ENCODE measurements around the gene WWTR1.
A peak's percentile ranks its signal among the peaks of the same experiment; 100 is the strongest.

The WWTR1 gene

DNA sequence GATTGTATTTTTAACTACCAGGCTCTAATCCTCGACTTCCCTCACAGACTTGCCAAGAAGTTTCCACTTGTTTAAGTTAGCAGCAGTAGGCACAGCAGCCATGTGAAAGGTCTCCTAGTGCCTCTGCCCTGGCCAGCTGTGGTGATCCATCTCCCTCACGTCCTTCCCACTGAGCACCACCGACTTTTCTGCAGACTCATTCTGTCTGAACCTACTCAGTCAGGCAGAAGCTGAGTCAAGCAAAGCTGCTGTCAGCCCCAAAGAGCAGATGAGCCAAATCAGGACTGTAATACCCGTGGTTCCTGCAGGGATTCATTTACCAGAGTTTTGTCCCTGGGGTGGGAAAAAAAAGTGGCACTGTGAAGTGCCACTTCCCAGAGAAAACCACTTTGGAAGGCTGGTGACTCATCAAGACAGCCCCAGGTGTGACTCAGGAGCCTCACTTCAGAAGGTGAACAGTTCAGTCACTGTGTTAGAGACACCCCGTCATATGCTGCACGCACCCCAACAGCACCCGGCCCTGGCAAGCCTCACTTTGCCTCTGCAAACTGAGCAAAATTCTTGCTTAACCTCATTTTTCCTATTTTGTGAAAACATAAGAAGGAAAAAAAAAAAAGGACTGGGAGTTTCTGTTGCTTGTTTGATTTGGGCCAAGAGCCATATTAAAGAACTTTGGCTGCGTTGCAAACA is 76.0 kb downstream of the WWTR1 start:
- H3K27ac Mint-ChIP-seq, result no peak overlapping the region
- peaks cover 10% of the 10 kb centered on the region for H3K27me3 Mint-ChIP-seq
- no peak for DNase-seq
- H3K4me3 Mint-ChIP-seq, result no peak overlapping the region
- peaks cover 16% of the 10 kb centered on the region for H3K4me1 Mint-ChIP-seq
- H3K36me3 Mint-ChIP-seq (ENCODE audit: low read depth), result no peaks in the 10 kb centered on the region
- no peaks in the 10 kb centered on the region for H3K9me3 Mint-ChIP-seq
- ATAC-seq, result no peak

DNA sequence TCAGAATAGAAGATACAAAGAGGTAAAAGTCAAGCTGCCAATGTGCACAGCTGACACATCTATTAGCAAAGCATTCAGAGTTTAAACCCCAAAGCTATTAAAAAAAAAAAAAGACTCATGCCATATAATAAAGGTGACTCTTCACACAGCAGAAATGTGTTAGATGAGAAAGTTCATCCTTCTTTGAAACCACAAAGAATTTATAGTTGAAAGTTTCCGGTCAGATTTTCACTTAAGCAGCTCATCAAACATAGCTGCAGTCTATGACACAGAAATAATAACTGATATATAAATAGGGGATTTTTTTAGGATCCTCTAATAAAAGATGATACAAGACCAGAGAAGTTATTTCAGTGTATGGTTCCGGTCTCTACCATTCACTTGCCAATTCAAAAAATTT is 76.6 kb downstream of the WWTR1 start:
- Mint-ChIP-seq H3K4me1 (peaks cover 21% of the 10 kb centered on the region), H3K27ac (no peak overlapping the region), H3K27me3 (peaks cover 10% of the 10 kb centered on the region), H3K4me3 (no peak overlapping the region), H3K36me3 (ENCODE audit: low read depth) (no peaks in the 10 kb centered on the region), H3K9me3 (no peaks in the 10 kb centered on the region)
- ATAC-seq (no peak), DNase-seq (no peak)

DNA sequence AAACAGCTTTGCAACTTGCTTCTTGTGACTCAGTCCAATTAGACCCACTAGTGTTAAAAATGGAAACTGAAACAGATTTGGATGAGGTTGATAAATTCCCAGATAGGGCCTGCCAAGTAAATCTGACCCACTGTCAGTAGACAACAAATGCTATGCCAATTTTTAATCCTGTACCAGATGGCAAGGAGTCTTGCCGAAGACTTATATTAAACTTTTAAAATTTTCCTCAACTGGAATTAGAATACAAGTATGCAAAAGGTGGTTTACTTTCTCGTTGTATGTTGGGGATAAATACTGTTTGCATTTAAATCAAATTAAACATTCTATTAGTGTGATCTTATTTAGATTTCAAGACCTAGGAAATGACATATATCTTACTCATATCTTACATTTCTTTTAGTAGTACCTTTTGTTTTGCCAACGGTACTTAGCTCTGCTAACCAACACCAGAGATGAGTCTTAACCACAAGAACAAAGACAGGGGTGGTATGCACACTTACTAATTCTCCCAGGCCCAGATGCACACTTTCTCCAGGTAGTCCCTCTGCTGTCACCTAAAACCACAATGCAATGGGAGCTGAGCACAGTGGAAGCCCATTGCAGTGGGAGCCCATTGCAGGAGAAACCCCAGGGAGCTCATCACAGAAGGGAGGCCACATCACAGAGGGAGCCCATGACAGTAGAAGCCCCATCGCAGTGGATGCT is 77.8 kb downstream of the WWTR1 start:
- H3K27me3 Mint-ChIP-seq, result peaks cover 10% of the 10 kb centered on the region
- no peak overlapping the region for H3K27ac Mint-ChIP-seq
- ATAC-seq (peak; percentile 79), DNase-seq (no peak)
- H3K4me3 Mint-ChIP-seq, result no peak overlapping the region
- H3K9me3 Mint-ChIP-seq, result no peaks in the 10 kb centered on the region
- H3K4me1 Mint-ChIP-seq, result peaks cover 25% of the 10 kb centered on the region
- no peaks in the 10 kb centered on the region for H3K36me3 Mint-ChIP-seq (ENCODE audit: low read depth)

DNA sequence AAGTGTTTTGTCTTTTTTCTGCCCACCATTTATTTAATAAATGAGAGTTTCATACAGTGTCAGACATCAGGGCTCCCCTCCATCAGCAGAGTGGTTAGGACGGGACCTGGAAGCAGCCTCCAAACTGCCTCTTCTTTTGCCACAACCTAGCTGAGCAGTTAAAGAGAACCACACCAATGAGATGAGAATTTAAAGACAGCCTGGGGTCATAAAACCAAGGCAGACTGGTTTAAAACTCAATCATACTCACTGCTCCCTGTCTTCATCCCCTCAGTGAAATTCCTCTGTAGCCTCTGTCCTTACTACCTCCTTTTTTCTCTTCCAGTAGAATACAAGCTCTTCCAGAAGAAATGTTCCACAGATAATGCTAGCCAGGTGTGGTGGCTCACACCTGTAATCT is 78.7 kb downstream of the WWTR1 start:
- Mint-ChIP-seq H3K4me3 (no peak overlapping the region), H3K9me3 (no peaks in the 10 kb centered on the region), H3K4me1 (peaks cover 27% of the 10 kb centered on the region), H3K36me3 (ENCODE audit: low read depth) (no peaks in the 10 kb centered on the region), H3K27ac (no peak overlapping the region), H3K27me3 (peaks cover 8% of the 10 kb centered on the region)
- DNase-seq (no peak), ATAC-seq (no peak)

DNA sequence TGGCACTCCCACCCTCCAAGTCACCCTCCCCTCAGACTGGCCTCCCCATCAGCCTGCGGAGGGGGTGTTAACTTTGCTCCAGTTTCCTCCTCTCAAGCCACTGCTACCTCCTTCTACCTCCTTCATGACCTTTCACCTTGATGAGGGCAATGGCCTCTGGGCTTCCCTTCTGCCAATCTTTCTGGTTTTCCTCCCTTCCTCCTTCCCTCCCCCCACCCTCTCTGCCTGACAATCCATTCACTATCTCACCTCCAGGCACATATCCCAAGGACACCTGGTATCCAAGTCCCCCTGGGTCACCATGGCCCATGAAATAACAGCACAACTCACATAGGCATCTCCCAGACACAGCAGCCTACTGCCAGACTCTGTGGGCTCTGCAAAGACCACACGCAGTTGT is 80.0 kb downstream of the WWTR1 start:
- Mint-ChIP-seq H3K27ac (no peak overlapping the region), H3K4me1 (peaks cover 27% of the 10 kb centered on the region), H3K9me3 (no peaks in the 10 kb centered on the region), H3K27me3 (peaks cover 2% of the 10 kb centered on the region), H3K4me3 (no peak overlapping the region), H3K36me3 (ENCODE audit: low read depth) (no peaks in the 10 kb centered on the region)
- DNase-seq, result no peak
- no peak for ATAC-seq

DNA sequence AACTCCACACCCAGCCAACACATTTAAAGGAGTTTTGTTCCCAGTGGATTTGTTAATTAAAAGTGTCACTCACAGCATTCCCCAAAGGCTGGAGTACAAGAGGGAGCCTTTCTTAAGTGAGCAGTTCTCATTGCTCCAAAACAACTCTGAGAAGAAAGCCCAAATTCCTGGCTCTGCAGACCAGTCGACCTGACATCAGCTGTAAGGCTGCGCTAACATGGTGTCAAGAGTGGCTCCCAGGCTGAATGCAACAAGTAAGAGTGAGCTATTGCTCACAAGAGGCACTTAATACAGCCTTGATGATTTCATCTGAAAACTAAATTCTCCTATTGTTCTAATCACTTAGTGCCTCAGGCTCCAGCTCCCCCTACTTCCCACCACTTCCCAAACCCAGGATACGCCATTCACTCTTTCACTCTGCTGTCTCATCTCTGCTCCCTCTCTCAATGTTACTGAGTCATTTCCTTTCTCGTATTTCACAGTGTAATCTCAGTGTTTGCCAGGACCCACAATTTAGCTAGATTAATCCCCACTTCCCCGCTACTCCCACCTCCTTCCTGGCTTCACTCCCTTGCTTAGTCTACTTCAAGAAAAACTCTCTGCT is 81.8 kb downstream of the WWTR1 start:
- DNase-seq, result no peak
- Mint-ChIP-seq H3K4me1 (peaks cover 27% of the 10 kb centered on the region), H3K27ac (no peak overlapping the region), H3K9me3 (no peaks in the 10 kb centered on the region), H3K27me3 (no peaks in the 10 kb centered on the region), H3K36me3 (ENCODE audit: low read depth) (no peaks in the 10 kb centered on the region), H3K4me3 (no peak overlapping the region)
- peak; percentile 34 for ATAC-seq

DNA sequence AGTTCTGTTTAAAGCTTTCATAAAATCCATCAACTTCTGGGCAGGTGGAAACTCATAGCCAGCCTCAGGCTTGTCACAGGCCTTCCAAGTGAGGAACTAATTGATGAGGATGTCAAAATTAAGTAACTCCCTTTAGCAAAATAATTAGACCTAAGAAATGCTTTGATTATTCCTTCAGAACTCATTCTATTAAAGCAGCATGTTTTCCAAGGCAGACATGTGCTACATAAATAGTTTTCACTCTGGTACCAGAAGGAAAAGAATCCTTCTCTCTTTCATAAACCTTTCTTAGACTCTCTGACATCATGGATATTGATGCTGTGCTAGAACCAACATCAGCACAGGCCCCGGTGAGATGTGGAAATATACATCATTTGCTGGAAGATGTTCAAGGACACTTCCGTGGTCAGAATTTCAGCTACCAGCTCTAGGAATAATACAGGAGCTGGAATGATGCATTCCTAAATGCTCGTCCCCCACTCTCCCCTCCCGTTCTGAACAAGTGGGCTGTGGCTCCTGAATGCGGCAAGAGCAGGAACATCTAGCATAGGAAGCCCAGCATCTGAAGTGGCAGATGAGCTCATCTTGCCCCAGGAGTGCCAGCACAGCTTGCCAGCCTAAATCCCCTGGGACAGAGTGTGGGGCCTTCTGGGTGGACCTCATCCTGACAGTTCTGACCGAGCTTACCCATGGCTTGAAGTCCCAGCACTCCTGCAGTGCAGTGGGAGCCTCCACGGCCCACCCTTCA is 82.4 kb downstream of the WWTR1 start:
- Mint-ChIP-seq H3K27me3 (no peaks in the 10 kb centered on the region), H3K4me3 (no peak overlapping the region), H3K27ac (no peak overlapping the region), H3K36me3 (ENCODE audit: low read depth) (no peaks in the 10 kb centered on the region), H3K4me1 (peaks cover 24% of the 10 kb centered on the region), H3K9me3 (no peaks in the 10 kb centered on the region)
- DNase-seq, result no peak
- ATAC-seq, result no peak

DNA sequence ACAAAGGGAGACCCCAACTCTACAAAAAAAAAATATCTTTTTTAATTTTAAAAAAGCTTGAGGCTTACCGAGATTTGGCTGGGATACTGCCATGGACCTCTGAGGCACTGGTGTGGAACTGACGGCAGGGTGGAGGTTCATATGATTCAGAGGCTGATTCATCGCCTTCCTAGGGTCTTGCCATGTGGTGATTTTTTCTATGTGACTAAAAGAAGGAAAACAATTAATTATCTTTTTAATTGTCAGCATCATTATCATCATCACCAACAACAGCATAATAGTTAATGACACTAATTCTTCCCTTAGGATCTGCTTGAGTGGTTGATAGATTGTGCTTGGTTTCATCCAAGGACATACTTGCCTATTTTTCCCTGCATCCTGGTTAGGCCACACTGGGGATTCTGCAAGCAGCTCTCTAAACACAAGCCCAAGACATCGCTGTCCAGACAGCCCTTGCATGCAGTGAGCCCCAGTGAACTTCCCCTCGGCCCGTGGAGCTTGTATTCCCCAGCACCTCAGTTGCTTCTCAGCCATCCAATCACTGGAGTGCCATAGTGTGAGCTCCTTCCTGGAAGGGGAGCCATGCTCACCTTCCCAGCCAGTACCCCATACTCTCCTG is 84.9 kb downstream of the WWTR1 start:
- no peaks in the 10 kb centered on the region for H3K9me3 Mint-ChIP-seq
- peaks cover 15% of the 10 kb centered on the region for H3K4me1 Mint-ChIP-seq
- H3K27me3 Mint-ChIP-seq, result peaks cover 2% of the 10 kb centered on the region
- H3K27ac Mint-ChIP-seq, result no peak overlapping the region
- H3K4me3 Mint-ChIP-seq, result no peak overlapping the region
- H3K36me3 Mint-ChIP-seq (ENCODE audit: low read depth), result no peaks in the 10 kb centered on the region
- no peak for DNase-seq
- ATAC-seq, result no peak

DNA sequence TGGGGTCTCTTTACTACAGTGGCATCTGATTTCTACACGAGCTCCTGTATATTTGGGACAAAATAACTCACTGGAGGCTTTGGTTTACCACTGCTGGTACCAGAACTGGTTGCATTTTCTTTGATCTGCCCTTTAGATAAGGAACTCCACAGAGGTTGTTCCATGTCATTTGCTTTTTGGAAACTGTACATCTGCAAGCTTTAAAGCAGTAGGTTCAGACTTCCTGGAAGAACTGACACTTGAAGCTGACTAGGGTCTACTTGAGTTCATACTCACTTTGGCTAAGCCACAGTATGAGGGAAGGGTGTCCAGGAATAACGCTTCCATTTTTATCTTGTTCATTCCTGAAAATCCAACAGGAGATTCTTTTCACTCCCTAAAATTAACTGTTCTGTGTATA is 86.4 kb downstream of the WWTR1 start:
- H3K36me3 Mint-ChIP-seq (ENCODE audit: low read depth), result no peaks in the 10 kb centered on the region
- no peak overlapping the region for H3K27ac Mint-ChIP-seq
- H3K27me3 Mint-ChIP-seq, result peaks cover 2% of the 10 kb centered on the region
- DNase-seq, result no peak
- H3K4me3 Mint-ChIP-seq, result no peak overlapping the region
- peaks cover 12% of the 10 kb centered on the region for H3K4me1 Mint-ChIP-seq
- no peaks in the 10 kb centered on the region for H3K9me3 Mint-ChIP-seq
- peak; percentile 68 for ATAC-seq

DNA sequence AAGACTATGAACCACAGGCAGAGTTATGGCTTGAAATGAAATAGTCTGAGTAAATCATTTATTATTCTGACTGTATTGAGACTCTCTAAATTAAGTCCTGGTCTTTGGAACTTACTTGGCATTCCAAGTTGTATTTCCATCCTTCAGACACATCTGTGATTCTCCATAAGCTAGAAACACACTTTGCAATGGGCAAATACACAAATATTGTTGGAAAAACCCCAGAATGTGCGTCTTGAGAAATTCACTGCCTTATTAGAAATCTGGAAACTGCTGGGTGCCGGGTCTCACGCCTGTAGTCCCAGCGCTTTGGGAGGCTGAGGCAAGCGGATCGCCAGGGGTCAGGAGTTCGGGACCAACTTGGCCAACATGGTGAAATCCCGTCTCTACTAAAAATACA is 87.8 kb downstream of the WWTR1 start:
- H3K27ac Mint-ChIP-seq, result no peak overlapping the region
- DNase-seq, result no peak

DNA sequence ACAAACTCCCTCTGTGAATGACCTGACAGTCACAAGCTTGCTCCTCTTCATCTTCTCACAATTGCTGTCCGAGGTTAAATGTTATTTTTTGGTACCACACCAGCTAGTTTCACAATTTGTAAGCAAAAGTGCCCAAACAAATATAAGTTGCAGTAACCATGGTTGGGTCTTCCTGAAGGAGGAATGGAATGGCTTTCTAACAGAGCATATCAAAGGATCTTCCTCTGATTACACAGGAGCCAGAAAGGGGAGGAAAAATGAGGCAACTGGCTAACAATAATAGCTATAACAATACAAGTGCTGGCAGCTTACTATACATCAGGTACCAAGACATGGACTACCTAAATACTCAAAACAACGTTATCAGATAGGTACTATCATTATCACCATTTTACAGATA is 90.4 kb downstream of the WWTR1 start:
- DNase-seq (no peak), ATAC-seq (no peak)
- no peak overlapping the region for H3K4me3 Mint-ChIP-seq
- peaks cover 4% of the 10 kb centered on the region for H3K4me1 Mint-ChIP-seq
- peaks cover 6% of the 10 kb centered on the region for H3K27me3 Mint-ChIP-seq
- H3K36me3 Mint-ChIP-seq (ENCODE audit: low read depth), result no peaks in the 10 kb centered on the region
- no peaks in the 10 kb centered on the region for H3K9me3 Mint-ChIP-seq
- H3K27ac Mint-ChIP-seq, result no peak overlapping the region

More for the DNA sequence above, 87.8 kb downstream of the WWTR1 start:
- Mint-ChIP-seq H3K27me3 (peaks cover 6% of the 10 kb centered on the region), H3K36me3 (ENCODE audit: low read depth) (no peaks in the 10 kb centered on the region), H3K4me3 (no peak overlapping the region), H3K4me1 (peaks cover 6% of the 10 kb centered on the region), H3K9me3 (no peaks in the 10 kb centered on the region)
- no peak for ATAC-seq

DNA sequence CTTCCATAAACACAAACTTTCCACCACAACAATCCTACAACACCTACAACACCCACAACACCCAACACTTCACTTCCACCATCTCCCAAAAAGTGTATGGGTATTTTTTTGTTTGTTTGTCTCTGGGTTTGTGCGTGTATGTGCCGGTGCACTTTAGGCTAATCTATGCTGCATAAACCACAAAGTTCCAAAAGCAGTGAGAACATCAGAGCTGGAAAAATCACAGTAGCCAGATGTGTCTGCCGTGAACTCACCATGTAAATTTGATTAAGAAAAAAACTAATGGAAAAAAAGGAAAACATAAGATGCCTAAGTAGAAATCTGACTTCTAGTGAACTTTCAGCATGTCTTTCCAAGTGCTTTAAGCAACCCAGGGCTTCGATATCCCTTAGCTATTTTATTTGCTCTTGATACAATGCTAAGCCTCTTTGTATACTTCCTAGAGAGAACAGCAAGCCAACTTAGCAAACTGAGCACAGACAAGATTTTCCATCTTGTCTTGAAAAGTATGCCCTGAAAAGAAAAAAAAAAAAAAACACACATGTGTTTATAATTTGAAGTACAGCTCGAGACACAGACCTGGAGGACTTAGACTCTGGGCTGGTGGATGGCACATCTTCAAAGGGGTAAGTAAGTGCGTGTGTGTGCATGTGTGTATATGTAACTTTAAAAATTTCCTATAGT is 91.4 kb downstream of the WWTR1 start:
- no peak overlapping the region for H3K27ac Mint-ChIP-seq
- H3K27me3 Mint-ChIP-seq, result peaks cover 6% of the 10 kb centered on the region
- no peak overlapping the region for H3K4me3 Mint-ChIP-seq
- no peaks in the 10 kb centered on the region for H3K36me3 Mint-ChIP-seq (ENCODE audit: low read depth)
- H3K4me1 Mint-ChIP-seq, result peaks cover 1% of the 10 kb centered on the region
- DNase-seq (no peak), ATAC-seq (no peak)
- H3K9me3 Mint-ChIP-seq, result no peaks in the 10 kb centered on the region

DNA sequence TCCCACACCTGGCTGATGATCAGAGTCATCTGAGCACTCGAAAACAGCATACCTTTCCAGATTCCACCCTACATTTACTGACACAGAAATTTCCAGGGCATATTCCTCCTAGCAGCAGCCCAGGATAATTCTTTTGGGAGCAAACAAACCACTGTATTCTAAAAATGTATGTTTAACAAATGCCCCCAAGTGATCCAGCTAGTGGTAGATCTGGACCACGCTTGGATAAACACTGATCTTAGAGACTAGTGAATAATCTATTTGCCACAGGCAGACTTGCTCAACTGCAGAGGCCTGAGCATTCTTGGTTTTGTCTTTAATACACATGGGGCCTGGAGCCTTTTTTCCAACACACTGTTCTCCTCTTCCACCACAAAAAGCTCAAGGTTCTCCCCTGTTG is 93.7 kb downstream of the WWTR1 start:
- DNase-seq, result no peak
- no peak overlapping the region for H3K27ac Mint-ChIP-seq
- ATAC-seq, result no peak
- H3K9me3 Mint-ChIP-seq, result no peaks in the 10 kb centered on the region
- no peaks in the 10 kb centered on the region for H3K36me3 Mint-ChIP-seq (ENCODE audit: low read depth)
- peaks cover 6% of the 10 kb centered on the region for H3K27me3 Mint-ChIP-seq
- no peak overlapping the region for H3K4me3 Mint-ChIP-seq
- H3K4me1 Mint-ChIP-seq, result no peaks in the 10 kb centered on the region

DNA sequence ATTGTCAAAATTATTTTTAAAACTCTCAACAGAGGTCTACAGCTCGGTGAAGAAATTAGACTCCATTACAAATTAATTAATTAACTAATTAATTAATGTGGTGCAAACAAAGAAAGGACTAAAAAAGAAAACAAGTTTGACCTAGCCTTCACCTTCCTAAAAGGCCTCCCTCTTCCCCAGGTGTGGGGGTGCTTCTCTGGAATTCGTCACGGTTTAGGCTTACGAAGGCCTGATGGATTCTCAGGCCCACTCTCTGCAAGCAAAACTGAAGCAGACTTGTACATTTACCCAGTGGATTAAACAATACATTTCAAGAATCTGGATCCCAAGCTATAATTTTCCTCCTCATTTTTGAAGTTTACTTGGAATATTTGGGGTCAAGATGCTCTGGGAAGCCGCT is 94.7 kb downstream of the WWTR1 start:
- Mint-ChIP-seq H3K27ac (no peak overlapping the region), H3K9me3 (no peaks in the 10 kb centered on the region), H3K4me3 (no peak overlapping the region), H3K36me3 (ENCODE audit: low read depth) (no peaks in the 10 kb centered on the region), H3K27me3 (peaks cover 4% of the 10 kb centered on the region), H3K4me1 (no peaks in the 10 kb centered on the region)
- ATAC-seq (no peak), DNase-seq (no peak)

Data from activated naive CD8-positive, alpha-beta T cell treated with anti-CD3 and anti-CD28 coated beads, Interleukin-2, amount 50 U/mL, for 24 hours (primary cell).